K562 (cell line): Measurements from ENCODE around the gene GAB2. TPM values are rescaled to one million over a fixed set of nuclear protein-coding genes. Genes with fewer than 3 reads are reported as not detected.

Experiments
- E2F8 ChIP-seq: fragments of 450-650 bp; IDR thresholded peaks from 2 replicates; pipeline ENCODE4 v1.7.1; 2018; ENCODE audit warnings: mild to moderate bottlenecking, low read depth; ENCODE audit not compliant: partially characterized antibody
- FIP1L1 ChIP-seq: fragments of 200-400 bp; formaldehyde crosslinking; IDR thresholded peaks from 2 replicates; pipeline ENCODE4 v1.6.1; 2018; ENCODE audit warnings: mild to moderate bottlenecking, low read depth, low read length; ENCODE audit not compliant: poor library complexity, severe bottlenecking
- GMEB1 ChIP-seq: fragments of 250-450 bp; sonication (Bioruptor Pico); IDR thresholded peaks from 2 replicates; pipeline ENCODE4 v1.4.0; 2020; ENCODE audit warnings: mild to moderate bottlenecking
- HMBOX1 ChIP-seq: sonication (generic); IDR thresholded peaks from 2 replicates; pipeline ENCODE4 v1.6.1; 2016
- LCOR ChIP-seq: sonication (generic); formaldehyde crosslinking; IDR thresholded peaks from 2 replicates; pipeline ENCODE4 v1.8.0; 2022; ENCODE audit warnings: mild to moderate bottlenecking, missing genetic modification reagents
- MCM5 ChIP-seq: fragments of 450-650 bp; IDR thresholded peaks from 2 replicates; pipeline ENCODE4 v1.6.1; 2016; ENCODE audit warnings: low read depth
- NFE2 ChIP-seq: IDR thresholded peaks from 2 replicates; pipeline ENCODE4 v1.6.1; 2014; ENCODE audit warnings: antibody characterized with exemption, low read depth
- SNRNP70 ChIP-seq: fragments of 200-400 bp; formaldehyde crosslinking; optimal IDR thresholded peaks from 2 replicates; pipeline ENCODE3; 2017; ENCODE audit warnings: low read depth, low read length
- TAF15 ChIP-seq: fragments of 200-400 bp; formaldehyde crosslinking; IDR thresholded peaks from 2 replicates; pipeline ENCODE4 v1.6.1; 2017; ENCODE audit warnings: mild to moderate bottlenecking, low read depth, low read length, moderate library complexity
- TEAD1 ChIP-seq, 2 experiments: fragments of 450-650 bp in 1 of 2; sonication (generic) in 1 of 2; formaldehyde crosslinking; IDR thresholded peaks; 2 replicates each; pipeline versions ENCODE4 v1.4.0 to v1.8.0; 2020 to 2022; ENCODE audit warnings: mild to moderate bottlenecking in 2 of 2, missing genetic modification reagents in 1 of 2
- TRIM28 ChIP-seq: fragments of 450-650 bp; IDR thresholded peaks from 2 replicates; pipeline ENCODE4 v1.6.1; 2017
- ZBTB26 ChIP-seq: fragments of 450-650 bp; formaldehyde crosslinking; IDR thresholded peaks from 2 replicates; pipeline ENCODE4 v1.4.0; 2022; ENCODE audit warnings: missing genetic modification characterization
- ZNF23 ChIP-seq: fragments of 250-450 bp; sonication (Bioruptor Pico); IDR thresholded peaks from 2 replicates; pipeline ENCODE4 v1.4.0; 2020; ENCODE audit warnings: mild to moderate bottlenecking
- ZNF311 ChIP-seq: fragments of 250-450 bp; sonication (Bioruptor Pico); IDR thresholded peaks from 2 replicates; pipeline ENCODE4 v1.4.0; 2020; ENCODE audit warnings: mild to moderate bottlenecking, moderate library complexity
- ZNF785 ChIP-seq: fragments of 250-450 bp; sonication (Bioruptor Pico); IDR thresholded peaks from 2 replicates; pipeline ENCODE4 v1.4.0; 2020; ENCODE audit warnings: mild to moderate bottlenecking
- polyA plus RNA-seq, 8 experiments: library from polyadenylated mRNA; depleted of rRNA in 4 of 8; stranded (reverse) in 5 of 8; unstranded in 3 of 8; fragments of >200 nt; fragmentation: Nextera tagmentation in 2 of 8; fragmentation: Illumina TruSeq in 1 of 8; extraction: Ambion mirVana in 2 of 8; extraction: Trizol in 1 of 8; gene quantifications; 2 replicates each; pipeline versions ENCODE4 v1.2.1 to v1.2.3, GENCODE V29; 2011 to 2014; ENCODE audit warnings: inconsistent platforms in 1 of 8, missing spikeins in 1 of 8
- total RNA-seq, 7 experiments: library from RNA; depleted of rRNA in 6 of 7; stranded (reverse); fragments of >200 nt in 6 of 7; fragmentation: Illumina TruSeq in 2 of 7; extraction: Trizol in 2 of 7; gene quantifications; 2 replicates each; pipeline versions ENCODE4 v1.2.1 to v1.2.3, GENCODE V29; 2011 to 2021; ENCODE audit warnings: low replicate concordance in 1 of 7

Gene GAB2
- total and polyA plus RNA-seq, 9 of the 15 experiments (the other 6 are each of a cell fraction or from before 2014, with no cell fraction given) = 2.3 to 35.2 (median 16.1) TPM

- TF ChIP-seq GMEB1 (CRISPR knock-in tag) (no peak), FIP1L1 (no peak), NFE2 (no peak), LCOR (CRISPR knock-in tag) (no peak), ZNF23 (no peak), TEAD1 (CRISPR knock-in tag; IDR thresholded peaks at IDR 0.05) (no peak), SNRNP70 (no peak), HMBOX1 (no peak), ZNF785 (no peak), ZNF311 (0 out of 2 replicates have a peak, but pooled peaks have one; percentile 13), MCM5 (no peak), TRIM28 (no peak), TAF15 (no peak), ZBTB26 (CRISPR knock-in tag) (no peak), E2F8 (no peak)
Measured at GRCh38 chr11:78315724-78316123, 101.9 kb downstream of the GAB2 start (continued).
